Dendritic cell treated with granulocyte-macrophage colony-stimulating factor and Interleukin-4, amounts not matched to agents 40 ng/mL and 50 ng/mL, for 4 days (primary cell): Measurements from ENCODE around the gene SERPINB13.
"Not testable (repeated sequence)": the region's sequence is repeated elsewhere in the genome, so short reads cannot be mapped to it uniquely, and the experiment has no call there.

Source experiments
- H3K27ac Mint-ChIP-seq: one replicate; pipeline ENCODE4 v1.8.0; 2022; ENCODE audit warnings: mild to moderate bottlenecking, mixed read lengths
- H3K27me3 Mint-ChIP-seq: one replicate; pipeline ENCODE4 v1.8.0; 2022; ENCODE audit warnings: mild to moderate bottlenecking, mixed read lengths
- H3K36me3 Mint-ChIP-seq: one replicate; pipeline ENCODE4 v1.8.0; 2022; ENCODE audit warnings: low read depth, mixed read lengths
- H3K4me1 Mint-ChIP-seq: one replicate; pipeline ENCODE4 v1.8.0; 2022; ENCODE audit warnings: low read depth, mixed read lengths
- H3K4me3 Mint-ChIP-seq: one replicate; pipeline ENCODE4 v1.8.0; 2022; ENCODE audit warnings: mild to moderate bottlenecking, moderate library complexity, mixed read lengths
- H3K9me3 Mint-ChIP-seq: one replicate; pipeline ENCODE4 v1.8.0; 2022; ENCODE audit warnings: mixed read lengths
- intact Hi-C: fragments of 100-400 bp; cut with micrococcal nuclease; formaldehyde crosslinking; loops from one replicate; pipeline ENCODE4 v1.15.0; 2022

SERPINB13 gene

GRCh38 chr18:63644694-63645093 lies 57.6 kb downstream of the SERPINB13 start:
- H3K27ac Mint-ChIP-seq, intact Hi-C loops: not testable (repeated sequence)

GRCh38 chr18:63646936-63647335 lies 59.8 kb downstream of the SERPINB13 start:
- Mint-ChIP-seq H3K27ac (no peak overlapping the region), H3K27me3 (peaks cover 5% of the 10 kb centered on the region), H3K36me3 (no peaks in the 10 kb centered on the region), H3K4me3 (no peak overlapping the region), H3K4me1 (no peaks in the 10 kb centered on the region), H3K9me3 (no peaks in the 10 kb centered on the region)
- intact Hi-C loops = no loop called here

More at GRCh38 chr18:63644694-63645093, 57.6 kb downstream of the SERPINB13 start:
- peaks cover 12% of the 10 kb centered on the region for H3K4me1 Mint-ChIP-seq
- H3K36me3 Mint-ChIP-seq, H3K9me3 Mint-ChIP-seq, H3K4me3 Mint-ChIP-seq, H3K27me3 Mint-ChIP-seq: not testable (repeated sequence)

- Mint-ChIP-seq H3K27me3 (peaks cover 5% of the 10 kb centered on the region), H3K27ac (no peak overlapping the region), H3K9me3 (no peaks in the 10 kb centered on the region), H3K4me1 (no peaks in the 10 kb centered on the region), H3K4me3 (no peak overlapping the region), H3K36me3 (no peaks in the 10 kb centered on the region)
- intact Hi-C loops = no loop called here
Observed at GRCh38 chr18:63648241-63648640, 61.1 kb downstream of the SERPINB13 start.
